Caco-2 (cell line): ENCODE measurements around the gene CCNG1. TPM values are rescaled to one million over a fixed set of nuclear protein-coding genes. Genes with fewer than 3 reads are reported as not detected.

Experiments used
- BruUV-seq: library from RNA; stranded (reverse); fragments of 400-500 nt; replicated peaks from 2 replicates; lab custom pipeline; 2021; lab: Mats Ljungman, UMichigan
- CTCF ChIA-PET: fragments of 300-600 bp; sonication (Branson Sonifier 250); formaldehyde crosslinking; loops from one replicate; lab custom pipeline; 2022; ENCODE audit warnings: antibody characterized with exemption; lab: Charles Lee
- POLR2A ChIA-PET: fragments of 300-600 bp; sonication (Branson Sonifier 250); formaldehyde crosslinking; loops from one replicate; lab custom pipeline; 2022; ENCODE audit warnings: antibody characterized with exemption; lab: Charles Lee
- DNase-seq, 2 experiments: peaks; one replicate each; pipeline versions ENCODE4 v3.0.0 to v3.0.0-alpha.2; 2020 to 2022
- H3K27me3 ChIP-seq: replicated peaks from 2 replicates; pipeline ENCODE4 v1.6.0; 2011; ENCODE audit warnings: low read length; ENCODE audit not compliant: control insufficient read depth, insufficient read depth
- H3K36me3 ChIP-seq: 2 replicates; pipeline ENCODE4 v1.5.1; 2011; ENCODE audit warnings: low read length; ENCODE audit not compliant: control insufficient read depth, insufficient read depth
- H3K4me1 ChIP-seq: fragments of 250-450 bp; sonication (Bioruptor Pico); 2 replicates; pipeline ENCODE4 v1.5.1; 2020; ENCODE audit warnings: mild to moderate bottlenecking
- H3K4me3 ChIP-seq: 2 replicates; pipeline ENCODE4 v1.5.1; 2011; ENCODE audit warnings: low read depth, mild to moderate bottlenecking, control low read depth, low read length
- H3K9me3 ChIP-seq: fragments of 250-450 bp; sonication (Bioruptor Pico); 2 replicates; pipeline ENCODE4 v1.5.1; 2020; ENCODE audit warnings: mild to moderate bottlenecking, moderate library complexity
- H3K27ac Mint-ChIP-seq: one replicate; pipeline ENCODE4 v1.8.0; 2022; ENCODE audit warnings: mixed read lengths; ENCODE audit not compliant: unreplicated experiment
- H3K27me3 Mint-ChIP-seq: one replicate; pipeline ENCODE4 v1.8.0; 2022; ENCODE audit warnings: mixed read lengths; ENCODE audit not compliant: insufficient read depth, unreplicated experiment
- H3K36me3 Mint-ChIP-seq: one replicate; pipeline ENCODE4 v1.8.0; 2022; ENCODE audit warnings: mild to moderate bottlenecking, mixed read lengths; ENCODE audit not compliant: insufficient read depth, unreplicated experiment
- H3K4me1 Mint-ChIP-seq: one replicate; pipeline ENCODE4 v1.8.0; 2022; ENCODE audit warnings: low read depth, mixed read lengths; ENCODE audit not compliant: unreplicated experiment
- H3K4me3 Mint-ChIP-seq: one replicate; pipeline ENCODE4 v1.8.0; 2022; ENCODE audit warnings: mild to moderate bottlenecking, moderate library complexity, mixed read lengths; ENCODE audit not compliant: unreplicated experiment
- H3K9me3 Mint-ChIP-seq: one replicate; pipeline ENCODE4 v1.8.0; 2022; ENCODE audit warnings: mixed read lengths; ENCODE audit not compliant: unreplicated experiment
- CTCF ChIP-seq, 2 experiments: fragments of 200-600 bp in 1 of 2; IDR thresholded peaks; 1 replicate in 1 of 2; 2 replicates in 1 of 2; pipeline versions ENCODE4 v1.5.1 to v1.8.0; 2011 to 2022; ENCODE audit warnings: antibody characterized with exemption in 1 of 2, control low read depth in 1 of 2, inconsistent platforms in 1 of 2, low read depth in 1 of 2, low read length in 1 of 2, mild to moderate bottlenecking in 1 of 2, moderate library complexity in 1 of 2; ENCODE audit not compliant: insufficient read depth in 1 of 2, severe bottlenecking in 1 of 2, unreplicated experiment in 1 of 2
- intact Hi-C: fragments of 100-400 bp; cut with micrococcal nuclease; formaldehyde crosslinking; loops from one replicate; pipeline ENCODE4 v1.10.0; 2022; ENCODE audit not compliant: unreplicated experiment
- total RNA-seq: library from RNA; stranded (reverse); gene quantifications from 2 replicates; pipeline ENCODE4 v1.2.3, GENCODE V29; 2022

Gene CCNG1
- total RNA-seq, 1 experiment from 2014 or later: 181 TPM

- no peaks in the 10 kb centered on the region for H3K4me1 Mint-ChIP-seq
- H3K4me3 Mint-ChIP-seq: no peak overlapping the region
- no peaks in the 10 kb centered on the region for H3K27me3 ChIP-seq
- H3K4me1 ChIP-seq: no peaks in the 10 kb centered on the region
- no peak overlapping the region for H3K4me3 ChIP-seq
- intact Hi-C loops: no loop called here
- CTCF ChIA-PET: no interaction called here
- H3K36me3 ChIP-seq: no peaks in the 10 kb centered on the region
- no peak overlapping the region for H3K27ac Mint-ChIP-seq
- H3K27me3 Mint-ChIP-seq: no peaks in the 10 kb centered on the region
- POLR2A ChIA-PET: no interaction called here
- no peak for DNase-seq
- no peaks in the 10 kb centered on the region for H3K9me3 Mint-ChIP-seq
- no peak for TF ChIP-seq CTCF (IDR thresholded peaks at IDR 0.05; ENCODE audit: insufficient read depth in 1 of 2, low read depth in 1 of 2, low read length in 1 of 2, severe bottlenecking in 1 of 2, unreplicated experiment in 1 of 2)
- H3K9me3 ChIP-seq: no peaks in the 10 kb centered on the region
- no TSS peak for BruUV-seq
- no peaks in the 10 kb centered on the region for H3K36me3 Mint-ChIP-seq
Measured at GRCh38 chr5:163397354-163397753, 40.0 kb upstream of the CCNG1 start.

GRCh38 chr5:163399923-163400322, 37.5 kb upstream of the CCNG1 start:
- DNase-seq: no peak
- no peak overlapping the region for H3K27ac Mint-ChIP-seq
- H3K4me3 ChIP-seq: no peak overlapping the region
- H3K4me1 ChIP-seq: no peaks in the 10 kb centered on the region
- no peak for TF ChIP-seq CTCF (IDR thresholded peaks at IDR 0.05; ENCODE audit: insufficient read depth in 1 of 2, low read depth in 1 of 2, low read length in 1 of 2, severe bottlenecking in 1 of 2, unreplicated experiment in 1 of 2)
- H3K27me3 ChIP-seq: no peaks in the 10 kb centered on the region
- intact Hi-C loops: no loop called here
- CTCF ChIA-PET: no interaction called here
- no peak overlapping the region for H3K4me3 Mint-ChIP-seq
- H3K27me3 Mint-ChIP-seq: no peaks in the 10 kb centered on the region
- no TSS peak for BruUV-seq
- H3K36me3 Mint-ChIP-seq: no peaks in the 10 kb centered on the region
- no peaks in the 10 kb centered on the region for H3K9me3 Mint-ChIP-seq
- no peaks in the 10 kb centered on the region for H3K9me3 ChIP-seq
- H3K4me1 Mint-ChIP-seq: no peaks in the 10 kb centered on the region
- no peaks in the 10 kb centered on the region for H3K36me3 ChIP-seq
- POLR2A ChIA-PET: no interaction called here

- TF ChIP-seq CTCF (IDR thresholded peaks at IDR 0.05; ENCODE audit: insufficient read depth in 1 of 2, low read depth in 1 of 2, low read length in 1 of 2, severe bottlenecking in 1 of 2, unreplicated experiment in 1 of 2): no peak
- H3K36me3 ChIP-seq: no peaks in the 10 kb centered on the region
- BruUV-seq: no TSS peak
- DNase-seq: no peak
- H3K4me3 ChIP-seq: no peak overlapping the region
- CTCF ChIA-PET: no interaction called here
- no peak overlapping the region for H3K4me3 Mint-ChIP-seq
- H3K9me3 Mint-ChIP-seq: no peaks in the 10 kb centered on the region
- no peaks in the 10 kb centered on the region for H3K9me3 ChIP-seq
- H3K4me1 Mint-ChIP-seq: no peaks in the 10 kb centered on the region
- H3K27ac Mint-ChIP-seq: no peak overlapping the region
- intact Hi-C loops: no loop called here
- H3K36me3 Mint-ChIP-seq: no peaks in the 10 kb centered on the region
- no peaks in the 10 kb centered on the region for H3K4me1 ChIP-seq
- no peaks in the 10 kb centered on the region for H3K27me3 Mint-ChIP-seq
- POLR2A ChIA-PET: no interaction called here
- no peaks in the 10 kb centered on the region for H3K27me3 ChIP-seq
Measured at GRCh38 chr5:163401271-163401670, 36.1 kb upstream of the CCNG1 start.
